ENCODE measurements around the gene BCAR3. TPM values are rescaled to one million over a fixed set of nuclear protein-coding genes. Genes with fewer than 3 reads are reported as not detected.
"Not testable (repeated sequence)": the region's sequence is repeated elsewhere in the genome, so short reads cannot be mapped to it uniquely, and the experiment has no call there.

The BCAR3 gene
- total RNA-seq, 1 donor from 2014 or later, result 11.7 TPM

DNA sequence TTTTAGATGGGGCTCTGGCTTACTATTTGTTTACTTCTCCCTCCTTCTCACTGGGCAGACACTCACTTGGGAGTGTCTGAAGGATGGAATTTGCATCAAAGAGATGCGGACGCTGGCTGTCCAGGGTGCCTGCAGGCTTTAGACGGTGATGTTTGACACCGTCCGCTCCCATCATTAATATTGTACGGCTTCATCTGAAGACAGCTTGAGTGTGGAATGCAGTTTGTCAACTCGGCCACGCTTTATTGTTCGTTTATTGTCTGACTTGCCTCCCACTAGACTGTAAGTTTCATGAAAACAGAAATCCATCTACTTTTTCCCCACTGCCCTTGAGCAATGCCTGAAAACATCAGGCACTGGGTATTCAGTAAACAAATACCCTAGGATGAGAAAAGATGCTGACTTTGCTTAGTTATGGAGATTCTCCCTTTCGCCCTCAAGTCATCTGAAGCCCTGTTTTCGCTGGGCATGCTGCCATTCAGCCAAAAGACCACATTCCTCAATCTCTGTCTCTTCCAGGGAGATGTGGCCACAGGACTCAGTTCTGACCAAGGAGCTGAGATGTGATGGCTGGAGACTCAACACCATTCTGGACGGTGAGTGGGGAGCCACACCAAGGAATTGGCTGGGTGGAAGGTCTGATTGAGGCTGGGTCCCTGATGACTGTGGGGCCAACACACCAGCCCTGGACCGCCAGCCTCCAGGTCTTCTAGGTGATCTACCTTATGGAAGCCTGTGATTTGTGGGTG, 87.6 kb downstream of the BCAR3 start:
- Histone ChIP-seq H4K20me1 (ENCODE audit: low read depth) (peaks cover 6% of the 10 kb centered on the region), H3K27ac (no peak overlapping the region)
- H3K9me3 Mint-ChIP-seq, result no peaks in the 10 kb centered on the region

DNA sequence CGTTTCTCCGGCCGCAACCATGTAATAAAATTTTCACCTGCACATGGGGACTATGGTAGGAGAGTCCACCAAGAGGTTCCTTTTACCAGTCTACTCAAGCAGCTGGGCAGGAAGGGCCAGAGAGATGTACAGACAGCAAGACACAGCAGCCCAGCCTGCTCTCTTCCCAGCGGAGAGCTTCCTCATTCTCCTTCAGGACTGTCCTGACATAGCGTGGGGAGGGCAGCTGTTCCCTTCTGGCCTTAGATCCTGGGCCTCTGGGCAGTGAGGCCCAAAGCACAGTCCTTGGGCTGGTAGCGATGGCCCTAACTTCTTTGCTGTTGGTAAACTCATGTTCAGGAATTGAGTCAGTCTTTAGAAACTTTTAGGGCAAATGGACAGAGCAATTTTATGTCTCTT, 89.1 kb downstream of the BCAR3 start:
- Histone ChIP-seq H3K4me2 (no peak overlapping the region), H4K20me1 (ENCODE audit: low read depth) (peaks cover 6% of the 10 kb centered on the region), H3K79me2 (ENCODE audit: low read depth) (no peaks in the 10 kb centered on the region), H2AFZ (replicated peaks) (no peak overlapping the region), H3K36me3 (no peaks in the 10 kb centered on the region), H3K27ac (no peak overlapping the region), H3K4me1 (peaks cover 15% of the 10 kb centered on the region), H3K9ac (no peak overlapping the region), H3F3A (ENCODE audit: low read depth) (no peaks in the 10 kb centered on the region), H3K27me3 (no peaks in the 10 kb centered on the region), H3K4me3 (no peak overlapping the region), H3K9me3 (ENCODE audit: low read depth) (no peaks in the 10 kb centered on the region)
- H3K36me3 Mint-ChIP-seq, result peaks cover 21% of the 10 kb centered on the region
- TF ChIP-seq EZH2phosphoT487 (IDR thresholded peaks at IDR 0.05), result no peak
- DNase-seq (ENCODE audit: low spot score), result no peak
- peaks cover 7% of the 10 kb centered on the region for H3K27me3 Mint-ChIP-seq (ENCODE audit: insufficient read depth, low read depth)
- peaks cover 24% of the 10 kb centered on the region for H3K4me1 Mint-ChIP-seq
- no peak overlapping the region for H3K27ac Mint-ChIP-seq
- no peaks in the 10 kb centered on the region for H3K9me3 Mint-ChIP-seq
- H3K4me3 Mint-ChIP-seq, result no peak overlapping the region

More for the DNA sequence above, 87.6 kb downstream of the BCAR3 start:
- Histone ChIP-seq H3K36me3 (no peaks in the 10 kb centered on the region), H3K79me2 (ENCODE audit: low read depth) (no peaks in the 10 kb centered on the region), H2AFZ (replicated peaks) (no peak overlapping the region), H3K9me3 (ENCODE audit: low read depth) (no peaks in the 10 kb centered on the region), H3K4me3 (no peak overlapping the region), H3F3A (ENCODE audit: low read depth) (no peaks in the 10 kb centered on the region), H3K4me2 (no peak overlapping the region), H3K4me1 (peaks cover 15% of the 10 kb centered on the region), H3K27me3 (no peaks in the 10 kb centered on the region), H3K9ac (no peak overlapping the region)
- peaks cover 4% of the 10 kb centered on the region for H3K27me3 Mint-ChIP-seq (ENCODE audit: insufficient read depth, low read depth)
- no peak for DNase-seq (ENCODE audit: low spot score)
- H3K27ac Mint-ChIP-seq, result no peak overlapping the region
- H3K4me3 Mint-ChIP-seq, result no peak overlapping the region
- H3K4me1 Mint-ChIP-seq, result peaks cover 27% of the 10 kb centered on the region
- TF ChIP-seq, protein P1, sequence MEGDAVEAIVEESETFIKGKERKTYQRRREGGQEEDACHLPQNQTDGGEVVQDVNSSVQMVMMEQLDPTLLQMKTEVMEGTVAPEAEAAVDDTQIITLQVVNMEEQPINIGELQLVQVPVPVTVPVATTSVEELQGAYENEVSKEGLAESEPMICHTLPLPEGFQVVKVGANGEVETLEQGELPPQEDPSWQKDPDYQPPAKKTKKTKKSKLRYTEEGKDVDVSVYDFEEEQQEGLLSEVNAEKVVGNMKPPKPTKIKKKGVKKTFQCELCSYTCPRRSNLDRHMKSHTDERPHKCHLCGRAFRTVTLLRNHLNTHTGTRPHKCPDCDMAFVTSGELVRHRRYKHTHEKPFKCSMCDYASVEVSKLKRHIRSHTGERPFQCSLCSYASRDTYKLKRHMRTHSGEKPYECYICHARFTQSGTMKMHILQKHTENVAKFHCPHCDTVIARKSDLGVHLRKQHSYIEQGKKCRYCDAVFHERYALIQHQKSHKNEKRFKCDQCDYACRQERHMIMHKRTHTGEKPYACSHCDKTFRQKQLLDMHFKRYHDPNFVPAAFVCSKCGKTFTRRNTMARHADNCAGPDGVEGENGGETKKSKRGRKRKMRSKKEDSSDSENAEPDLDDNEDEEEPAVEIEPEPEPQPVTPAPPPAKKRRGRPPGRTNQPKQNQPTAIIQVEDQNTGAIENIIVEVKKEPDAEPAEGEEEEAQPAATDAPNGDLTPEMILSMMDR (IDR thresholded peaks at IDR 0.05), result no peak
- peaks cover 10% of the 10 kb centered on the region for H3K36me3 Mint-ChIP-seq

DNA sequence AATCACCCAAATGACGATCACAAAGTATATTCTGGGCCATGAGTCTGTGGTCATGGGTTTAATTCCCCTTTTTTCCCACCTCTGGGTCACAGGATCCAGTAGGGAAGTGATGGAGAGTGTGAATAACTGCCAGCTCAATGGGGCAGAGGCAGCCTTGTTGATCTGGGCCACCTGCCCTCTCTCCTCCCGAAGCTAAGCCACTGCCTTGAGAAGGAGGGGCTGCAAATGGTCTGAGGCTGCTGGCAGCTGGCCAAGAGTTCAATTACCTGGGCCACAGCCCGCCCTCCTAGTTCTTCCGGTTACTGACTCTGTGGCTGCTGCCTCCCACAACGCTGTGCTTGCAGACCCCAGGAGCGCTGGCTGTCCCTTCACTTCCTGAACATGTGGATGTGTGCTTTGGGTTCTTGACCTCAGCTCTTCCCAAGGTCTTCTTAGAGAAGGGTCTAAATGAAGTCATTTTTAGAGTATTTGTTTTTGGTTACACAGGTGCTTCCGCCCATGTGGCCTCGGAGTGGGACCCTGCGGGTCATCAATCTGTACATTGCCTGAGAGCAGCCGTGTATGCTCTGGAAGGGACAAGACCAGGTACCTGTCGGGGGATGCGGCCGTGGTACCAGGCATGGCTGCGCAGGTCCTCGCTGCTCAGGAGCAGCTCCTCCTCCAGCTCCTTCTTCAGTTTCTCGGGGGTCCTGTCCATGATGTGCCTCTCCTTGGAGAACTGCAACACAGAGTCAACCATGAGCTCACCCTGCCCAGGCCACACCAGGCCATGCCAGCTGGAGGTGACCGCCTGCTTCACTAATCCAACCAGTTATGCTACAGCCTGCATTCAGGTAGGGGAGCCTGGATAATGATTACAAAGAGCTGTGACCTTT, 89.7 kb downstream of the BCAR3 start:
- Histone ChIP-seq H3K9me3 (ENCODE audit: low read depth) (no peaks in the 10 kb centered on the region), H3K4me2 (no peak overlapping the region), H3K27me3 (no peaks in the 10 kb centered on the region), H2AFZ (replicated peaks) (no peak overlapping the region), H4K20me1 (ENCODE audit: low read depth) (peaks cover 6% of the 10 kb centered on the region), H3F3A (ENCODE audit: low read depth) (no peaks in the 10 kb centered on the region), H3K79me2 (ENCODE audit: low read depth) (no peaks in the 10 kb centered on the region), H3K9ac (no peak overlapping the region), H3K27ac (no peak overlapping the region), H3K4me1 (peaks cover 15% of the 10 kb centered on the region), H3K36me3 (no peaks in the 10 kb centered on the region), H3K4me3 (no peak overlapping the region)
- H3K4me3 Mint-ChIP-seq, result no peak overlapping the region
- H3K36me3 Mint-ChIP-seq, result peaks cover 21% of the 10 kb centered on the region
- peak overlapping the region; percentile 26 for H3K27ac Mint-ChIP-seq
- no peaks in the 10 kb centered on the region for H3K9me3 Mint-ChIP-seq
- peaks cover 24% of the 10 kb centered on the region for H3K4me1 Mint-ChIP-seq
- peaks cover 7% of the 10 kb centered on the region for H3K27me3 Mint-ChIP-seq (ENCODE audit: insufficient read depth, low read depth)
- peak; percentile 17 for DNase-seq (ENCODE audit: low spot score)
- TF ChIP-seq EZH2 (IDR thresholded peaks at IDR 0.05) (no peak), EZH2phosphoT487 (IDR thresholded peaks at IDR 0.05) (no peak)
- TF ChIP-seq, protein P1 (IDR thresholded peaks at IDR 0.05), result no peak

DNA sequence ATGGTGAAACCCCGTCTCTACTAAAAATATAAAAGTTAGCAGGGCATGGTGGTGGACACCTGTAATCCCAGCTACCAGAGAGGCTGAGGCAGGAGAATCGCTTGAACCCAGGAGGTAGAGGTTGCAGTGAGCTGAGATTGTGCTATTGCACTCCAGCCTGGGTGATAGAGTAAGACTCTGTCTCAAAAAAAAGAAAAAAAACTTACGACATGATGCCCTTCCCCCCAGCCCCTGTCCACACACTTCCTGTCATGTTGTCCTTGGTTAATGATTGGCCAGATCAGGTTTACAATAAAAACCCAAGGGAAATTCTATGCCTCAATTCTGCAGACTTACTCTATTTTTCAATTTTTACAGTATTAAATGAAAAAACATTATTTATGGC, 90.4 kb downstream of the BCAR3 start:
- H3K4me2 ChIP-seq; H4K20me1 ChIP-seq (ENCODE audit: low read depth); H2AFZ ChIP-seq (replicated peaks); H3K27ac ChIP-seq; H3K9me3 ChIP-seq (ENCODE audit: low read depth); H3K36me3 ChIP-seq; H3K9me3 Mint-ChIP-seq; H3K9ac ChIP-seq; H3K27ac Mint-ChIP-seq; H3K4me3 ChIP-seq; H3K27me3 Mint-ChIP-seq (ENCODE audit: insufficient read depth, low read depth); H3F3A ChIP-seq (ENCODE audit: low read depth); H3K4me3 Mint-ChIP-seq; H3K27me3 ChIP-seq; DNase-seq (ENCODE audit: low spot score); H3K79me2 ChIP-seq (ENCODE audit: low read depth): not testable (repeated sequence)
- Mint-ChIP-seq H3K36me3 (peaks cover 23% of the 10 kb centered on the region), H3K4me1 (peaks cover 24% of the 10 kb centered on the region)
- H3K4me1 ChIP-seq, result peaks cover 15% of the 10 kb centered on the region
